ENCODE data around the gene ERMN.

GRCh38 chr2:157348291-157348921, 22.8 kb upstream of the ERMN start:
- TF ChIP-seq POLR2A (IDR thresholded peaks at IDR 0.05; ENCODE audit: low read depth) (no peak), CTCF (IDR thresholded peaks at IDR 0.05) (no peak)

Measured in esophagus muscularis mucosa (tissue), 3 donors.